Ascending aorta (tissue), 2 donors: ENCODE data around the gene UBE2L5. TPM values are rescaled to one million over a fixed set of nuclear protein-coding genes. Genes with fewer than 3 reads are reported as not detected.

Experiments
- DNase-seq, 2 donors: peaks; one replicate each; pipeline ENCODE4 v3.0.0-alpha.2; 2019; ENCODE audit warnings: low spot score in 2 of 2
- H3K27ac ChIP-seq, 2 donors: fragments of 200-600 bp; sonication (generic); one replicate each; pipeline ENCODE4 v1.5.1; 2016 to 2017; ENCODE audit warnings: mild to moderate bottlenecking in 1 of 2
- H3K27me3 ChIP-seq: fragments of 200-600 bp; sonication (generic); one replicate; pipeline ENCODE4 v1.5.1; 2017
- H3K36me3 ChIP-seq, 2 donors: fragments of 200-600 bp; sonication (generic); one replicate each; pipeline ENCODE4 v1.5.1; 2016
- H3K4me1 ChIP-seq, 2 donors: fragments of 200-600 bp; sonication (generic); one replicate each; pipeline ENCODE4 v1.5.1; 2016 to 2017; ENCODE audit warnings: mild to moderate bottlenecking in 1 of 2
- H3K4me3 ChIP-seq, 2 donors: fragments of 200-600 bp; sonication (generic); one replicate each; pipeline ENCODE4 v1.5.1; 2016 to 2017; ENCODE audit warnings: mild to moderate bottlenecking in 1 of 2
- H3K9me3 ChIP-seq, 2 donors: fragments of 200-600 bp; sonication (generic); one replicate each; pipeline ENCODE4 v1.5.1; 2016
- intact Hi-C: fragments of 100-400 bp; cut with DNase I; formaldehyde crosslinking; loops from one replicate; pipeline ENCODE4 v1.15.1; 2023
- total RNA-seq: library from RNA; depleted of rRNA; stranded (reverse); fragments of >200 nt; gene quantifications from one replicate; pipeline ENCODE4 v1.1.0, GENCODE V29; 2016
- TF ChIP-seq, protein P1 (sequence below), 3 experiments: fragments of 200-600 bp in 2 of 3; fragments of 450-650 bp in 1 of 3; sonication (generic) in 2 of 3; IDR thresholded peaks; one replicate each; pipeline ENCODE4 v1.5.1; 2016 to 2019; ENCODE audit warnings: antibody characterized with exemption in 3 of 3, mild to moderate bottlenecking in 1 of 3, moderate library complexity in 1 of 3

The UBE2L5 gene
- total RNA-seq, 1 donor from 2014 or later = not detected

DNA sequence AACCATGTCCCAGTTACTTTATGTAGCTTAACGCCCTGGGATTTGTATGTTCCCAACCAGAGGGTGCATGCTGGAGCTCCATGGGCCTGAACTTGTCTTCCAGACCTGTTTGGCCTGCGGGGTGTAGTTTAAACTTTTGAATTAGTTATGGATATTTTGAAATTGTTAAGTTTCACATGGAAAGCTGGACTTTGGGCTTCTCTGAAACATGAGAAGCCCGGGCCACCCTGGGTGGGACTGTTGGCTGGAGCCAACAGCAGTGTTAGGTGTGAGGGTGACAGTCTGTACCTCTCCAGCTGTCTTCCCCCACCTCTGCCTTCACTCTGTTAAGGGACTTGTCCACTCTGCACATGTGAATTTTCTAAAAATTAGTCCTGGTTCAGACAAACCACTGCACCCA is 1.6 kb downstream of the UBE2L5 start:
- H3K27ac ChIP-seq = no peak overlapping the region
- no peak for DNase-seq

DNA sequence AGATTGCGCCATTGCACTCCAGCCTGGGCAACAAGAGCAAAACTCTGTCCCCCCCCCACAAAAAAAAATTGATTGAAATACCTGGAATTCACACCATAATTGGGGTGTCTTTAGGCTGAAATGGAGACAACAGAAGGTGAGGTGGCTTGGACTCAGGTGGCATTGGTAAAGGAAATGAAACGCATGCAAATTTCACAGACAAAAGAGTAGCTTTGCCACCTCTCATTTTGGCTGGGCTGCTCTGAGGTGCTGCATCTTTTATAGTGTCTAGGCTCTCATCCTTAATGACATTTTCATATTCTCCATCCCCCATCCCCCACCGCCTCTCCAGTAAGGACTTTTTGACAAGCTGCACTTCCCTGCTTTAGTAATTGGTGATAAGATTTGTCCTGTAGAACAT is 6.9 kb downstream of the UBE2L5 start:
- H3K27me3 ChIP-seq = no peaks in the 10 kb centered on the region
- H3K36me3 ChIP-seq = no peaks in the 10 kb centered on the region
- intact Hi-C loops = no loop called here
- H3K4me1 ChIP-seq = peaks cover 3 to 12% of the 10 kb centered on the region in 2 donors
- H3K4me3 ChIP-seq = no peak overlapping the region
- H3K27ac ChIP-seq = no peak overlapping the region
- DNase-seq = no peak
- TF ChIP-seq, protein P1, sequence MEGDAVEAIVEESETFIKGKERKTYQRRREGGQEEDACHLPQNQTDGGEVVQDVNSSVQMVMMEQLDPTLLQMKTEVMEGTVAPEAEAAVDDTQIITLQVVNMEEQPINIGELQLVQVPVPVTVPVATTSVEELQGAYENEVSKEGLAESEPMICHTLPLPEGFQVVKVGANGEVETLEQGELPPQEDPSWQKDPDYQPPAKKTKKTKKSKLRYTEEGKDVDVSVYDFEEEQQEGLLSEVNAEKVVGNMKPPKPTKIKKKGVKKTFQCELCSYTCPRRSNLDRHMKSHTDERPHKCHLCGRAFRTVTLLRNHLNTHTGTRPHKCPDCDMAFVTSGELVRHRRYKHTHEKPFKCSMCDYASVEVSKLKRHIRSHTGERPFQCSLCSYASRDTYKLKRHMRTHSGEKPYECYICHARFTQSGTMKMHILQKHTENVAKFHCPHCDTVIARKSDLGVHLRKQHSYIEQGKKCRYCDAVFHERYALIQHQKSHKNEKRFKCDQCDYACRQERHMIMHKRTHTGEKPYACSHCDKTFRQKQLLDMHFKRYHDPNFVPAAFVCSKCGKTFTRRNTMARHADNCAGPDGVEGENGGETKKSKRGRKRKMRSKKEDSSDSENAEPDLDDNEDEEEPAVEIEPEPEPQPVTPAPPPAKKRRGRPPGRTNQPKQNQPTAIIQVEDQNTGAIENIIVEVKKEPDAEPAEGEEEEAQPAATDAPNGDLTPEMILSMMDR (IDR thresholded peaks at IDR 0.05) = no peak
- H3K9me3 ChIP-seq = no peaks in the 10 kb centered on the region

More for the DNA sequence above, 1.6 kb downstream of the UBE2L5 start:
- Histone ChIP-seq H3K4me3 (no peak overlapping the region), H3K4me1 (peaks cover 8 to 12% of the 10 kb centered on the region in 2 donors), H3K36me3 (no peaks in the 10 kb centered on the region), H3K27me3 (no peaks in the 10 kb centered on the region), H3K9me3 (no peaks in the 10 kb centered on the region)
- intact Hi-C loops = loop anchor here (2.0 kb wide), 2 partner anchors 21 to 739 kb away; no protein-coding TSS in a partner anchor
- TF ChIP-seq, protein P1 (IDR thresholded peaks at IDR 0.05) = no peak

- H3K36me3 ChIP-seq = no peaks in the 10 kb centered on the region
- H3K27me3 ChIP-seq = no peaks in the 10 kb centered on the region
- H3K4me1 ChIP-seq = peaks cover 3 to 12% of the 10 kb centered on the region in 2 donors
- H3K4me3 ChIP-seq = no peak overlapping the region
- intact Hi-C loops = loop anchor here (2.0 kb wide), 1 partner anchor 15 kb away; no protein-coding TSS in a partner anchor
- peak overlapping the region; percentile 73 to 75 for H3K27ac ChIP-seq
- no peaks in the 10 kb centered on the region for H3K9me3 ChIP-seq
- DNase-seq = no peak
- TF ChIP-seq, protein P1 (IDR thresholded peaks at IDR 0.05) = no peak
Observed at GRCh38 chr13:30429721-30430694, 7.7 kb downstream of the UBE2L5 start.

GRCh38 chr13:30431269-30431940 is 9.1 kb downstream of the UBE2L5 start:
- H3K4me1 ChIP-seq = peaks cover 3 to 12% of the 10 kb centered on the region in 2 donors
- no peaks in the 10 kb centered on the region for H3K27me3 ChIP-seq
- H3K36me3 ChIP-seq = no peaks in the 10 kb centered on the region
- TF ChIP-seq, protein P1 (IDR thresholded peaks at IDR 0.05) = no peak
- H3K27ac ChIP-seq = peak overlapping the region; percentile 73 to 75
- no peak overlapping the region for H3K4me3 ChIP-seq
- intact Hi-C loops = loop anchor here (2.0 kb wide), 1 partner anchor 13 kb away; no protein-coding TSS in a partner anchor
- H3K9me3 ChIP-seq = no peaks in the 10 kb centered on the region
- DNase-seq = no peak

GRCh38 chr13:30435911-30436451 is 13.7 kb downstream of the UBE2L5 start:
- Histone ChIP-seq H3K4me3 (no peak overlapping the region), H3K9me3 (no peaks in the 10 kb centered on the region), H3K4me1 (peaks cover 2 to 3% of the 10 kb centered on the region in 2 donors), H3K27me3 (no peaks in the 10 kb centered on the region), H3K27ac (no peak overlapping the region), H3K36me3 (no peaks in the 10 kb centered on the region)
- no peak for DNase-seq
- intact Hi-C loops = no loop called here
- TF ChIP-seq, protein P1 (IDR thresholded peaks at IDR 0.05) = no peak
